ENCODE data around the gene PHACTR4. TPM values are rescaled to one million over a fixed set of nuclear protein-coding genes. Genes with fewer than 3 reads are reported as not detected.

Gene PHACTR4
- total and polyA plus RNA-seq, 9 of the 15 experiments (the other 6 are each of a cell fraction or from before 2014, with no cell fraction given) = 6.4 to 43.6 (median 14.2) TPM

- TF ChIP-seq MCM7 (IDR thresholded peaks at IDR 0.05) (no peak), DMBX1 (CRISPR knock-in tag; IDR thresholded peaks at IDR 0.05; ENCODE audit: borderline replicate concordance) (no peak), MBD2 (IDR thresholded peaks at IDR 0.05; ENCODE audit: borderline replicate concordance, low read depth) (no peak), CBFA2T2 (conservative IDR thresholded peaks at IDR 0.05) (peak; percentile 2; the same call in 1 of the 2 replicates), C11orf30 (IDR thresholded peaks at IDR 0.05; ENCODE audit: low read depth) (peak; percentile 65; the same call in 1 of the 2 replicates), ZNF695 (CRISPR knock-in tag; IDR thresholded peaks at IDR 0.05) (no peak), ZNF583 (CRISPR knock-in tag; IDR thresholded peaks at IDR 0.05) (no peak), RAD21 (CRISPR knock-in tag; conservative IDR thresholded peaks at IDR 0.05 in 1 of 2, IDR thresholded peaks at IDR 0.05 in 1 of 2) (no peak), MEF2A (IDR thresholded peaks at IDR 0.05; ENCODE audit: control insufficient read depth, low read depth, low read length) (no peak), TRIM24 (IDR thresholded peaks at IDR 0.05) (0 out of 4 replicates have a peak, but pooled peaks of 1 of the 2 experiments have one; percentile 18), CUX1 (CRISPR knock-in tag; IDR thresholded peaks at IDR 0.05) (0 out of 2 replicates have a peak, but pooled peaks have one; percentile 24), CREB3L1 (IDR thresholded peaks at IDR 0.05; ENCODE audit: borderline replicate concordance, low read depth) (no peak), MYC (IDR thresholded peaks at IDR 0.05; ENCODE audit: low read depth, low read length) (no peak), MYC (CRISPR knock-in tag; IDR thresholded peaks at IDR 0.05; ENCODE audit: borderline replicate concordance, low read depth) (no peak), PPARD (CRISPR knock-in tag; IDR thresholded peaks at IDR 0.05) (no peak), E2F1 (CRISPR knock-in tag; IDR thresholded peaks at IDR 0.05) (no peak), CEBPB (tag; IDR thresholded peaks at IDR 0.05) (peak; percentile 83)
Measured at GRCh38 chr1:28417926-28418637, 48.5 kb downstream of the PHACTR4 start (continued).

Data from K562 (cell line).